GM19240 (cell line): ENCODE results near the gene OCEL1.

Source experiments
- DNase-seq: peaks from one replicate; pipeline ENCODE4 v3.0.0; 2011; ENCODE audit warnings: low spot score; ENCODE audit not compliant: insufficient read length

The OCEL1 gene

GRCh38 chr19:17237747-17238706 is 12.0 kb downstream of the OCEL1 start:
- DNase-seq, result no peak

DNA sequence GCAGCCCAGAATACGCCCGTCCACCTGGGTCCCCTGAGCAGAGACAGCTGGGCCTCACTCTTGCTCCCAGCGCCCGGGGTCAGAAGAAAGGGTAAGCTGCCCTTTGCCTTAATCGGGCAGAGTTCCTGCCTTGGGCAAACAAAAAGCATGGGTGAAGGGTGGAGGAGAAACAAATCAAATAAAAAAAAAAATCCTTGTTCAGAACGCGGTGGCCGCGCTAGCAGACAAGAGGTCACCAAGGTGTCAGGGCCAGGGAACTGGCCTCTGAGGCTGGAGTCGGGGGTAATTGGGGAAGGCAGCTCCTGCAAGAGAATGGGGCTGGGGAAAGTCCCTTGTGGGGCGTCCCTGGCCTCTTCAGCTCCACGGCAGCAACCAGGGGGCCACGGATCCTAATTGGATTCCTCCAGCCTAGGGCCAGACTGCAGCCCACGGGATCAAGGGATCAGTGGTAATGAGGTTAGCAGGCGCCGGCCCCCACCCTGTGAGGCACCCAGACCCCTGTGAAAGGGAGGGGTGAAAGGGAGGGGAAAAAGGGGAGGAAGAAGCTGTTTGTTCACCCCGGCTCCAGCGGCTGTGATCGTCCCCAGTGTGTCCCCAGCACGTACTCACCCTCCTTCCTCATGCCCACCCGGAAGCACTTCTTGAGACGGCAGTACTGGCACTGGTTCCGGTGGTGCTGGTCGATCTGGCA is 14.2 kb downstream of the OCEL1 start:
- DNase-seq, result no peak

- no peak for DNase-seq
These were observed 14.9 kb downstream of the OCEL1 start for GRCh38 chr19:17240826-17241399.

GRCh38 chr19:17242431-17243208 is 16.6 kb downstream of the OCEL1 start:
- no peak for DNase-seq

GRCh38 chr19:17243211-17243829 is 17.3 kb downstream of the OCEL1 start:
- no peak for DNase-seq

DNA sequence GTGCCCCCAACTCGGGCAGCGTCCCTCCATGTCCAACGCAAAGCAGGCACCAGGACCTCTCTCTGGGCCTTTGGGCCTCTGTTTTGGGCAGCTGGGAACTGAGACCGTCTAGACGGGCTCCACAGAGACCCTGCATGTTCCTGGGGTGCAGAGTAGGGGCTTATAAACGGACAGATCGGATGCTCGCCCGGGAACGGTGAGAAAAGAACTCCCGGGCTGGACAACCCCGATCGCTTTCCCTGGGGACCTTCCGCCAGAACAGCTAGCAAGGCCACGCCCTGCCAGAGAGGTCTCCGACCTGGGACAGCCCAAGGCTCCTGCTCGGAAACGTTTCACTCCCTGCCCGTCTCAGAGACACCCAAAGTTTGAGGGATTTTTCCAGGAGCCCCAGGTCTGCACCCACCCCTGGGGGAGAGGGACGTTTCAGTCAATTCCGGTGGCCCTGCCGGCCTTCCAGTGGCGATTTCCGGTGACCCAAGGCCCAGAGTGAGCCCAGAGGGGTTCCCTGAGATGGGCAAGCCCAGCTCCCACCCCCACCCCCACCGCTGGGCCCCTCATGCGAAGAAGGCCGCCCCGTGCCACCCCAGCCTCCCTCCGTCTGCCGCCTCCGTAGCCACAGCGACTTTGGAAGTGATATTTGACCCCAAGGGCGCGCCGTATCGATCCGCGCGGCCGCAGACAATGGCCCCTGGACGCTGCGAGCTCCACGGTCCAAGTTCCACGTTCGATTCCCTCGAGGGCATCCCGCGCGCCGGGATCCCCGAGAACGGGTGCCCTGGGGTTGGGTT is 18.0 kb downstream of the OCEL1 start:
- no peak for DNase-seq

DNA sequence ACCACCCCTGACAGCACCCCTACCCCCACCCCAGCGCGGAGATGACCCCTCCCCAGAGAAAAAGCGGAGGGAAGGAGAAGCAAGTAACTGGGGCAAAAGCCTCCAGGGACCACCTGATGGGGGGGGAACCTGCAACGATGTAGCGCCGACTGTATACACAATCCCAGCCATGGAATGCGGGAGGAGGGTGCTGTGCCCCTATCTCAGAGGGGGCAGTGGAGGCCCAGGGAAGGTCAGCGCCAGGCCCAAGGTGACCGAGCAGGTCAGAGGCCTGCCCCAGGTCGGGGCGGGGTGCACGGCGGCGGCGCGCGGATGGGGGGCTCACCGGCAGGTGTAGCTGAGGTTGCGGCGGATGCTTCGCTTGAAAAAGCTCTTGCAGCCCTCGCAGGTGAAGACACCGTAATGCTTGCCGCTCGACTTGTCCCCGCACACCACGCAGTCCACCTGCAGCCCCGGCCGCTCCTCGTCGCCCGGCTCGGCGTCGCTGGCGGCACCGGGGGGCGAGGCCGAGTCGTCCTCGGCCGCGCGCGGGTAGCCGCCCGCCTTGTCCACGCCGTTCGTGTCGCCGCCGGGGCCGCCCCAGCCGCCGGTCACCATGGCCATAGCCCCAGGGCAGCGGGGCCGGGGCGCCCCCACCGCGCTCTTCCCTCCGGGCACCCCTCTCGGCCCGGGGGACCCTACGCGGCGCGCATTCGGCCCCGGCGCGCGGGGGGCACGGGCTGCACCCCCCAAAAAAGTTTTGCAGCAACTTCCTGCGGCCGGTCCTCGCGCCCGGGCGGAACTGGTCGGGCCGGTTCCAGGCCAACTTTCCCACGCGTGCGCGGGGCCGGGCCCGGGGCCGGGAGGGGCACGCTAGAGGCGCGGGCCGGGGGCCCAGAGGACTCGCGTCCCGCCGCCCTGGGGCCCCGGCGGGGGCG is 18.9 kb downstream of the OCEL1 start:
- DNase-seq, result no peak

GRCh38 chr19:17245535-17245984 is 19.5 kb downstream of the OCEL1 start, which contains the start of gene NR2F6:
Gene NR2F6, minus strand, starts transcription at chr19:17245919. Its CDS starts 699 bp downstream, at chr19:17245220.
- DNase-seq, result no peak

DNA sequence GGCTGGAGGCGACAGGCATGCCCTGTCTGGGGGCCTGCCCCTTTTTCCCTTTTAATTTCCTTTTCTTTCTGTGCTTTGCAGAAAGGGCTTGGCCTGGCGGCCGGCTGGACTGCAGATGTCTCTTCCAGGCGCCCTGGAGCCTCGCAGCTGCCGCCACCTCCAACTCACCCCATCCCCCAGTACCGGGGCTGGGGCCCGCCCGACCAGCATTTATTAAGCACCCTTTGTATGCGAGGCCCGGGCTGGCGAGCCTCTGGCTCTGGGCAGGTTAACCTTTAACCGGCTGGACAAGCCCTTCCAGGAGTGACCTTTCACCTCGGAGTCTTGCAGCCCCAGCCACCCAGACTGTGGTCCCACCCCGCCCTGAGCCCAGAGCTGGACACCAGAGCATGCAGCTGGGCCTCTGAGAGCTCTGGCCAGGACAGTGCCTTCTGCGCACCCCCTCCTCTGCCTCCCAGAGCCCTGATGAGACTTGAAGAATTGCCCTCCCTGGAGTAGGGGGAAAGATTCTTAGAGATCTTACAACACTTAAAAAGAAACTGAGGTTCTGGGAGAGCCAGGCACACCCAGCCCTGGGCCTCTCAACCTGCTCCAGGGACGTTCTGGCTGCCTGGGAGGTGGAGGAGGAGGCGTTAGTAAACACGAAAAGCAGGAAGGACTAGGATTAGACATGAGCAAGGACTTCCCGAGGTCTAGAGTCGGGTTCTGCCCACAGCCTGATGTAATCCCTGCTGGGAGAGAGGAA is 20.8 kb downstream of the OCEL1 start:
- no peak for DNase-seq

- no peak for DNase-seq
These were observed 22.2 kb downstream of the OCEL1 start for GRCh38 chr19:17248011-17248776.

DNA sequence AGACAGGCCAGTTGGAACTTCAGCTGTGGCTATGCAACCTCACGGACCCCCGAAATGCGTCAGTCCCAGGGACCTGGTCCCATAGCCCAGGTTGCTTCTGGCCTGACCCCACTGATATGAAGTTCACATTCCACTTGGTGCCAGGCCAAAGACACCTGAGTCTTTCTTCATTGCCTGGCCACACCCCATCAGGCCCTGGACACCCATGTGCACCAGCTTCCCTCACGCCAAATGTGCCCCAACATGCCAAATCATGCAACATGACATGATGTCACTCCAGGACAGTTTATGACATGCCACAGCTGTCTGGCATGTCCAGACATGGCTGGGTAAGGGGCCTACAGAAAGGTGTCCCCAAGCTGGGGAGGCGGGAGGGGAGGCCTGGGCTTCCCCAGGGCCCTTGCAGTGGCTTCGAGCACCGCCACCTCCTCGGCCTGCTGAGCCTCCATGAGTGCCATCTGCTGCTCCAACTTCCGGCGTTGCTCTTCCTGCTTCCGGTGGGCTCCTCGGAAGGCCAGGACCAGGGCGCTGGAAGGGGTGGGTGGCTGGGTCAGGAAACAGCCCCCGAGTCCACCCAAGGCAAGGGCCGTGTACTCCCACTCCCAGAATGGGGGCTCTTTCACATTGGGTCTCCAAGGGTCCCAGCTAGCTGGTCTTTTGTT is 24.0 kb downstream of the OCEL1 start:
- no peak for DNase-seq

GRCh38 chr19:17254636-17255035 is 28.6 kb downstream of the OCEL1 start:
- no peak for DNase-seq

GRCh38 chr19:17255150-17255621 is 29.2 kb downstream of the OCEL1 start:
- no peak for DNase-seq

DNA sequence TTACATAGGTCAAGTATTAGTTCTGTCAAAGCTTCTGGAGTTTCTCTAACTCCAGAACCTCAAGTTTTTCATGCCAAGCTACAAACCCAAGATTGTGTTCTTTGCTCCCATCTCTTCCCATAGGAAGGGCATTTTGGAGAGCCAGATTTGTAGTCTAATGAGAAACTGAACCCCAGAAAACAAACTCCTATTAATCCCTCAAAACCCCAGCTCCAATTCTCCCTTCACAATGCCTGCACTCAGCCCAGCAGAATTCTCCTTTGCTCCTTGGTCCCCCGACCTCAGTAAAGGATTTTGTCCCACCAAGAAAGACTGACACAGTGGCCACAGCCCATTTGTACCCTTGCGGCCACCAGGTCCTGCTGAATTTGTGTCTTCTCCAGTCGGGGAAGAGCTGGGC is 30.1 kb downstream of the OCEL1 start:
- no peak for DNase-seq

- DNase-seq, result no peak
These were observed 33.2 kb downstream of the OCEL1 start for GRCh38 chr19:17259118-17259780.

DNA sequence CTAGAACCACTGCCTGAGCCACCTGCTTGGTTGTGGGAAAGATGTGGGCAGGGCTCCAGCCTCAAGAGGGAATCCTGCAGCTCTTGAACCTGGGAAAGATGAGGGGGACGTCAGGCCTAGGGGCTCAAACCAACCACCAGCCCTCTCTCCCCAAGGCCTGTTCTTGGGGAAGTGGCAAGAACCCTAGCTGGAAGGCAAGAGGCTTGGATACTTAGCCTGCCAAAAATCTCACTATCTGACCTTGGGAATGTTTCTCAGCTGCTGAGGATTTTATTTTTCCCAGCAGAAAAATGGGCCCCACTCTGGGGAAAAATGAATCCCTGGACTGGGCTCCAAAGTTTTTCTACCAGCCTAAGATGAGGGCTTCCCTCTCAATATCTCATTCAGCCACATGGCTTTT is 33.9 kb downstream of the OCEL1 start:
- DNase-seq, result no peak
